Brain microvascular endothelial cell (primary cell): ENCODE measurements around the gene TEX9.

Experiments used
- DNase-seq: peaks from one replicate; pipeline ENCODE4 v3.0.0-alpha.2; 2020
- H3K27ac ChIP-seq: fragments of 250-450 bp; sonication (Bioruptor Pico); 2 replicates; pipeline ENCODE4 v1.5.1; 2020; ENCODE audit warnings: mild to moderate bottlenecking, moderate library complexity
- H3K27me3 ChIP-seq: fragments of 250-450 bp; sonication (Bioruptor Pico); replicated peaks from 2 replicates; pipeline ENCODE4 v1.5.1; 2020; ENCODE audit warnings: mild to moderate bottlenecking
- H3K36me3 ChIP-seq: fragments of 250-450 bp; sonication (Bioruptor Pico); replicated peaks from 2 replicates; pipeline ENCODE4 v1.5.1; 2020; ENCODE audit warnings: mild to moderate bottlenecking
- H3K4me3 ChIP-seq: 2 replicates; pipeline ENCODE4 v1.5.1; 2011; ENCODE audit warnings: low read depth, mild to moderate bottlenecking, control low read depth, low read length, moderate library complexity
- CTCF ChIP-seq: IDR thresholded peaks from 2 replicates; pipeline ENCODE4 v1.5.1; 2011; ENCODE audit warnings: low read depth, mild to moderate bottlenecking, moderate library complexity, low read length, control low read depth, inconsistent platforms; ENCODE audit errors: missing control alignments
- in situ Hi-C: cut with HindIII; loops from 2 replicates; pipeline ENCODE4 v1.10.0; 2017; ENCODE audit warnings: low sequenced_read_pairs, low pct_ligation_motif_present

Gene TEX9

GRCh38 chr15:56440214-56440770 is 75.1 kb downstream of the TEX9 start:
- no peak for DNase-seq
- in situ Hi-C loops, result no loop called here

GRCh38 chr15:56442354-56442753 is 77.1 kb downstream of the TEX9 start:
- Histone ChIP-seq H3K36me3 (no peaks in the 10 kb centered on the region), H3K27me3 (no peaks in the 10 kb centered on the region), H3K4me3 (no peak overlapping the region), H3K27ac (no peak overlapping the region)
- no peak for DNase-seq
- no peak for TF ChIP-seq CTCF
- in situ Hi-C loops, result no loop called here

More at GRCh38 chr15:56440214-56440770, 75.1 kb downstream of the TEX9 start:
- Histone ChIP-seq H3K4me3 (no peak overlapping the region), H3K27me3 (no peaks in the 10 kb centered on the region), H3K36me3 (no peaks in the 10 kb centered on the region), H3K27ac (no peak overlapping the region)
- TF ChIP-seq CTCF, result no peak

- no peaks in the 10 kb centered on the region for H3K36me3 ChIP-seq
- no peak for TF ChIP-seq CTCF
- H3K4me3 ChIP-seq, result no peak overlapping the region
- no peak overlapping the region for H3K27ac ChIP-seq
- in situ Hi-C loops, result no loop called here
- no peak for DNase-seq
- H3K27me3 ChIP-seq, result no peaks in the 10 kb centered on the region
Observed at GRCh38 chr15:56445746-56446145, 80.5 kb downstream of the TEX9 start.

- Histone ChIP-seq H3K36me3 (no peaks in the 10 kb centered on the region), H3K27me3 (no peaks in the 10 kb centered on the region), H3K27ac (no peak overlapping the region), H3K4me3 (no peak overlapping the region)
- DNase-seq, result no peak
- in situ Hi-C loops, result no loop called here
- no peak for TF ChIP-seq CTCF
Observed at GRCh38 chr15:56454836-56455235, 89.6 kb downstream of the TEX9 start.

DNA sequence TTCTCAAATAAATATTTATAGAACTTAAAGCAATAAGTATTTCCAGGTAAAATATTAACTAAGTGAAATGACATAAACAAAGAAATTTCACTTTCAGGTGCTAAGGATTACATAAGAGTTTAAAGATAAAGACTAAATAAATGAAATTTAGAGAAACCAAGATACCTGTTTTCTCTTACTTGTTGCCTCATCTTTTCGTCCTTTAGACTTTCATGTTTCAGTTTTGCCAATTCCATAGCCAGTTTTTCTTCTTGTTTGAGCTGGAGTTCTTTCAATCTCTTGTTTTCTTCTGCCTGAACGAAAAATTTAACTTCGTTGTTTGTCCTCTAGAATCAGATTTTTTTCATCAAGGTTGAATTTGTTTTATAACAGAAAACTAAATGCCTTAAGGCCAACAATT is 91.0 kb downstream of the TEX9 start:
- Histone ChIP-seq H3K36me3 (no peaks in the 10 kb centered on the region), H3K4me3 (no peak overlapping the region), H3K27me3 (no peaks in the 10 kb centered on the region), H3K27ac (no peak overlapping the region)
- no peak for DNase-seq
- in situ Hi-C loops, result no loop called here
- no peak for TF ChIP-seq CTCF

DNA sequence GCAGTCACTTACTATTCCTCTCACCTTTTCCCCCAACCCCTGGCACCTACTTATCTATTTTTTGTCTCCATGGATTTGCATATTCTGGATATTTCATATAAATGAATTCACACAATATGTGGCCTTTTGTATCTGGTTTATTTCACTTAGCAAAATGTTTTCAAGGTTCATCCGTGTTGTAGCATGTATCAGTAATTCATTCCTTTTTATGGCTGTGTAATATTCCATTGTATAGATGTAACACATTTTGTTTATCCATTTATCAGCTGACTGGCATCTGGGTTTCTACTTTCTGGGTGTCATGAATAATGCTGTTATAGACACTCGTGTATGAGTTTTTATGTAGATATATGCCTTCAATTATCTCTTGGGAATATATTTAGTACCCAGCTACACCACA is 93.9 kb downstream of the TEX9 start:
- no peak overlapping the region for H3K4me3 ChIP-seq
- no peaks in the 10 kb centered on the region for H3K36me3 ChIP-seq
- H3K27ac ChIP-seq, result no peak overlapping the region
- in situ Hi-C loops, result no loop called here
- DNase-seq, result no peak
- TF ChIP-seq CTCF, result no peak
- no peaks in the 10 kb centered on the region for H3K27me3 ChIP-seq
